ENCODE results near the gene LPIN3.

DNA sequence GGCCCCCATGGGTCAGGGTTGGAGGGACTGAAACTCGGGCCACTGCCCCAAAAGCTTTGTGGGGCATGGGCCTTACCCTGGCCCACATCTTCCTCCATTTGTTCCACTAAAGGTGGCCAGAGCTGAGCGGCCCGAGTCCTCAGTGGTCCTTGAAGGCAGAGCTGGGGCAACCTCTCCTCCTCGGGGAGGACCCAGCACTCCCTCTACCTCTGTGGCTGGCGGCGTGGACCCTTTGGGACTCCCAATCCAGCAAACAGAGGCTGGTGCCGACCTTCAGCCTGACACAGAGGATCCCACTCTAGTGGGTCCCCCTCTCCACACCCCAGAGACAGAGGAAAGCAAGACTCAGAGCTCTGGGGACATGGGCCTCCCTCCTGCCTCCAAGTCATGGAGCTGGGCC lies 9.3 kb downstream of the LPIN3 start:
- no peak for TF ChIP-seq POLR2AphosphoS5 (IDR thresholded peaks at IDR 0.05)
- no peak for TF ChIP-seq CTCF (IDR thresholded peaks at IDR 0.05)
- TF ChIP-seq POLR2A (IDR thresholded peaks at IDR 0.05) = no peak

Measured in upper lobe of left lung (tissue), 4 donors.